GM18517 (cell line): Measurements from ENCODE around the gene PSMD12.
"Not testable (repeated sequence)": the region's sequence is repeated elsewhere in the genome, so short reads cannot be mapped to it uniquely, and the experiment has no call there.

Experiments
- ATAC-seq: cut with Tn5 transposase; IDR thresholded peaks from one replicate; pipeline ENCODE4 v1.9.1; 2021; ENCODE audit warnings: mild to moderate bottlenecking, moderate library complexity; ENCODE audit not compliant: unreplicated experiment

Gene PSMD12

DNA sequence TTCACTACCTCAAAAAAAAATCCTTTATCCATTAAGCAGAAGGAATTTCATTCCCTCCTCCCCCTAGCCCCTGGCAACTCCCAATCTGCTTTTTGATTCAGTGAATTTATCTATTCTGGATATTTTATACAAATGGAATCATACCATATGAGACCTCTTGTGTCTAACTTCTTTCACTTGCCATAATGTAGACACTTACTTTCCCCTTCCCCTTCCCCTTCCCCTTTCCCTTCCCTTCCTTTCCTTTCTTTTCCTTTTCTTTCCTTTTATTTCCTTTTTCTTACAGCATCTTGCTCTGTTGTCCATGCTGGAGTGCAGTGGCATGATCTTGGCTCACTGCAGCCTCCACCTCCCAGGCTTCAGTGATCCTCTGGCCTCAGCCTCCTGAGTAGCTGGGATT, 50.5 kb downstream of the PSMD12 start:
- no peak for ATAC-seq

- ATAC-seq, result no peak
These were observed 54.1 kb downstream of the PSMD12 start for GRCh38 chr17:67312265-67312664.

- no peak for ATAC-seq
These were observed 54.8 kb downstream of the PSMD12 start for GRCh38 chr17:67311575-67311974.

DNA sequence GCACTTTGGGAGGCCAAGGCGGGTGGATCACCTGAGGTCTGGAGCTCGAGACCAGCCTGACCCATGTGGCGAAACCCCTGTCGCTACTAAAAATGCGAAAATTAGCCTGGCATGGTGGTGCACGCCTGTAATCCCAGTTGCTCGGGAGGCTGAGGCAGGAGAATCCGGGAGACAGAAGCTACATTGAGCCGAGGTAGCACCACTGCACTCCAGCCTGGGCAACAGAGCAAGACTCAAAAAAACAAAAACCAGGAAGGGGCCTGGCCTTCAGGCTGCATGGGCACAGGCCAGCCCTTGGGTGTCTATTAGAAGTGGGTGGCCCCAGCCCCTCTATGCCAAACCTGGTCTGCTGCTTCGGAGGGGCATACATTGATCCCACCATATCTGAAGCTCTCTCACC, 56.0 kb downstream of the PSMD12 start:
- no peak for ATAC-seq

DNA sequence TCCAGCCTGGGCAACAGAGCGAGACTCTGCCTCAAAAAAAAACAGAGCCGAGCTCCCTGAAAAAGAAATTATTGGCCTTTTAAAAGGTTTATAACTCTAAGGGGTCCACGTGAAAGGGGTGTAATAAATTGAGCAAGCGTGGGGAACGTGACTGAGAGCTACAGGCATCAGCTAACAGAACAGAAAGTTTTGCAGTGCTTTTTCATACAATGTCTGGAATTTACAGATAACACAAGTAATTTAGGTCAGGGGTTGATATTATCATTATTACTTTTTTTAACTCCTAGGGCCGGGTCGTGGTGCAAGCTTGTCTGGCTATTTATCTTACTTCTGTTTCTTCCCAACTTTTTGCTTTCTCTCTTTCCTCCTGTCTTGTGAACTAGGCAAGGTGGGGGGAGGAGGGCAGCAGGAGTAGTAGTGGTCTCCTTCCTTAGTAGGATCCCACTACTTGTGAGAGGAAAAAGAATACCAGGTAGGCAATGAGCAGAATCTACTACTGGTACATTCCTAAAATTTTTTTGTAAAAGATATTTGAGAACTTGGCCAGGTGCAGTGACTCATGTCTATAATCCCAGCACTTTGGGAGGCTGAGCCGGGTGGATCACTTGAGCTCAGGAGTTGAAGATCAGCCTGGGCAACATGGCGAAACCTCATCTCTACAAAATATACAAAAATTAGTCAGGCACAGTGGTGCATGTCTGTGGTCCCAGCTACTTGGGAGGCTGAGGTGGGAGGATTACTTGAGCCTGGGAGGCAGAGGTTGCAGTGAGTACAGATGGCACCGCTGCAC, 60.7 kb downstream of the PSMD12 start:
- not testable (repeated sequence) for ATAC-seq

DNA sequence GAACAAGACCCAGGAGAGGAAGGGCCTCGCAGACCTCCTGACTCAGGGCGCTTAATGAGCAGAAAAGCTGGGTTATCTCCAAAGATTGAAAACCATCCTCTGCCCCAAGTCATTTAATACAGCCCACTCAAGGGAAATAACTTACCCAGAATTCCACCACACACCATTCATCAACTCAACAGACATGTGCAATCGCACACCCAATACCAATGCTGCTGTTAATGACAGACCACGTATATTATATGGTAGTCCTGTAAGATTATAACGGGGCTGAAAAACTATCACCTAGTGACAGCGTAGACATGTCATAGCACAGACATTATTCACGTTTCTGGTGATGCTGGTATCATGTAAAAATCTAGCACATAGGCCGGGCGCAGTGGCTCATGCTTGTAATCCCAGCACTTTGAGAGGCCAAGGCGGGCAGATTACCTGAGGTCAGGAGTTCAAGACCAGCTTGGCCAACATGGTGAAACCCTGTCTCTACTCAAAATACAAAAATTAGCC, 68.9 kb downstream of the PSMD12 start:
- ATAC-seq, result no peak

DNA sequence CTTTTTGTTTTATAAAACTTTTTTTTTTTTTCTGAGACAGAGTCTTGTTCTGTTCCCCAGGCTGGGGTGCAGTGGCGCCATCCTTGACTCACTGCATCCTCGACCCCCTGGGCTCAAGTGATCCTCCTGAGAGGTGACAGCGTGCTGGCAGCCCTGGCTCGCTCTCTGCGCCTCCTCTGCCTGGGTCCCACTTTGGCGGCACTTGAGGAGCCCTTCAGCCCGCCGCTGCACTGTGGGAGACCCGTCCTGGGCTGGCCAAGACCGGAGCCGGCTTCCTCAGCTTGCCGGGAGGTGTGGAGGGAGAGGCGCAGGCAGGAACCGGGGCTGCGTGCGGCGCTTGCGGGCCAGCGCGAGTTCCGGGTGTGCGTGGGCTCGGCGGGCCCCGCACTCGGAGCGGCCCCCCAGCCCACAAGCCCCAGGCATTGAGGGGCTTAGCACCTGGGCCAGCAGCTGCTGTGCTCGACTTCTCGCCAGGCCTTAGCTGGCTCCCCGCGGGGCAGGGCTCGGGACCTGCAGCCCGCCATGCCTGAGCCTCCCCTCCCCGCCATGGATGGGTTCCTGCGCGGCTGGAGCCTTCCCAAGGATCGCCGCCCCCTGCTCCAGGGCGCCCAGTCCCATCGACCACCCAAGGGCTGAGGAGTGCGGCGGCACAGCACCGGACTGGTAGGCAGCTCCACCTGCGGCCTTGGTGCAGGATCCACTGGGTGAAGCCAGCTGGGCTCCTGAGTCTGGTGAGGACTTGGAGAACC, 71.8 kb downstream of the PSMD12 start:
- ATAC-seq, result no peak

GRCh38 chr17:67293251-67294203, 72.8 kb downstream of the PSMD12 start:
- ATAC-seq, result peak; percentile 65

DNA sequence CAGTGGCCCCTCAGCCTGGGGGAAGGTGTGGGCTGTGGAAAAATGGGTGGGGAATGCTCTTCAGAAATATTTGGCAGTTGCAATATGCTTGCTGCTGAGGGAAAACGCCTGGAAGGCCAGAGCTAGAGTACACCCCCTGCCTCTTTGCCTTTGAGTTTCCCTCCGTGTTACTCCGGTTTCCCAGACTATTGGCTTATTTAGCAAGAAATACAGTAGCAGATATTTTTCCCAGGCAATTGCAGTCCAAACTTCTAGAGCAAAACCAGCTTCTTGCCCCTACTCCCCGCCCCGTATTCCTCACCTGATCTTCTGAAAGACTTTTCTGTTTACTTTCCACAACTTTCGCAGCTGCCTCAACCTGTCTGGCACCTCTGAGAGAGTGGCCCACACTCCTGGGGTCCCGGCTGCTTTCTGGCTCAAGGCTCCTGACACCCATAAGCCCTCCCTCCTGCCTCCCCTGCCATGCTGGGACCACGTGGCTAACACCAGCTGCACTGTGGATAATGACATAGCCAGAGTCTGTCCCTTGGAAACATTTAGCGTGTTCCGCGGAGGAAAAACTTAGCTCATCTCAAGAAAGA, 75.6 kb downstream of the PSMD12 start:
- ATAC-seq, result no peak

DNA sequence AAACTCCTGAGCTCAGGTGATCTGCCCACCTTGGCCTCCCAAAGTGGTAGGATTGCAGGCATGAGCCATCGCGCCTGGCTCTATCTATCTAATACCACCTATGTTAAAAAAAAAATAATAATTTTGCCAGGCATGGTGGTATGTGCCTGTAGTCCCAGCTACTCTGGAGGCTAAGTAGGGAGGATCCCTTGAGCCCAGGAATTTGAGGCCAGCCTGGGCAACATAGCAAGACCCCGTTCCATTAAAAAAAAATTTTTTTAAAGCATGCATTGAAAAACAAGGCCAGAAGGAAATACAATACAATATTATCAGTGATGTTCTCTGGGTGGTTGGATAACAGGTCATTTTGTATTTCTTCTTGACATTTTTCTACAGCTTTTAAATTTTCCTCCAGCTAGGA, 76.1 kb downstream of the PSMD12 start:
- no peak for ATAC-seq

GRCh38 chr17:67289181-67289876, 77.0 kb downstream of the PSMD12 start:
- no peak for ATAC-seq
